ENCODE data around the gene TRPM8.

The TRPM8 gene

DNA sequence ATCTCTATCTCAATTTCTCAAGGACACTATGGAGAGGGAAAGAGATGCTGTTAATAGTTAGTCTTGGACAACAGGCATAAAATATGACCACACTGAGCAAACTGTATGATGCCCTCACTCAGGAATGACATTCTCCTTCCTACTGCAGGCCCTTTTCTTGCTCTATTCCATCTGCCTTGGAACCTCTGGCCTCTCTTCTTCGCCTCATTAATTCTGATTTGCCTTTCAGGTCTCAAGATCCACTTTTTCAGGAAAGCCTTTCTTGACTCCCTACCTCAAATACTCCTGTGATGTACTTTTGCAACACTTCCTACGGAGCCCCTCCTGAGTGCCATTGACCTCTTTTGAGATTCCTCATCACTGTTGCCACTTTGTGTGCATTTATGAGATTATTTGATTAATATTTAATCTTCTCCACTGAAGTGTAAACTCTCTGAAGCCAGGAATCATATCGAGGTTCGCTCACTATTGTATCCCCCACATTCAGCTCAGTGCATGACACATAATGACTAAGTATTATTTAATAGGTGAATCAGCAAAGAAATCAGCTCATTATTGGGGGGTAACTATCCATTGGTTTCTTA is 112.1 kb downstream of the TRPM8 start:
- no peak for TF ChIP-seq JUND (IDR thresholded peaks at IDR 0.05; ENCODE audit: low read depth)
- no peak for DNase-seq (ENCODE audit: low read depth in 1 of 2, low spot score in 1 of 2)
- in situ Hi-C loops (cut with HindIII; ENCODE audit: low pct_unique_long_range_greater_than_20kb, low sequenced_read_pairs): no loop called here

DNA sequence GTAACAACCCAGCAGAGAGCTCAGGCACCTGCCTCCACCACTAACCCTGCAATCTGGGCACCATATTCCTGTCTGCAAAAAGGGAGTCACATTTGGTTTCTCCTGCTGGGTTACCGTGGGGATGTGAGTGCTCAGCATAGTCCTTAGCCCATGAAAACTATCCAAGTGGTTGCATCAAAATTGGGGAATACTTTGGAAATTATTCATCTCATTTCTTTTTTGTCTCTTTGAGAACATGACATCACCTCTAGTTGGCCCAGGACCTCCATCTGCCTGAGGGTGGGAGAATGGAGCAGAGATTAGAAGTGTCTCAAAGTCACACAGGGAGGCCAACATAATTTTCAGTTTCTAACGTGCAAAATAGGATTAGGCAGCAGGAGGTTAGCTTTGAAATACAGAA is 114.0 kb downstream of the TRPM8 start:
- in situ Hi-C loops (cut with HindIII; ENCODE audit: low pct_unique_long_range_greater_than_20kb, low sequenced_read_pairs): no loop called here
- no peak for DNase-seq (ENCODE audit: low read depth in 1 of 2, low spot score in 1 of 2)
- no peak for TF ChIP-seq JUND (IDR thresholded peaks at IDR 0.05; ENCODE audit: low read depth)

DNA sequence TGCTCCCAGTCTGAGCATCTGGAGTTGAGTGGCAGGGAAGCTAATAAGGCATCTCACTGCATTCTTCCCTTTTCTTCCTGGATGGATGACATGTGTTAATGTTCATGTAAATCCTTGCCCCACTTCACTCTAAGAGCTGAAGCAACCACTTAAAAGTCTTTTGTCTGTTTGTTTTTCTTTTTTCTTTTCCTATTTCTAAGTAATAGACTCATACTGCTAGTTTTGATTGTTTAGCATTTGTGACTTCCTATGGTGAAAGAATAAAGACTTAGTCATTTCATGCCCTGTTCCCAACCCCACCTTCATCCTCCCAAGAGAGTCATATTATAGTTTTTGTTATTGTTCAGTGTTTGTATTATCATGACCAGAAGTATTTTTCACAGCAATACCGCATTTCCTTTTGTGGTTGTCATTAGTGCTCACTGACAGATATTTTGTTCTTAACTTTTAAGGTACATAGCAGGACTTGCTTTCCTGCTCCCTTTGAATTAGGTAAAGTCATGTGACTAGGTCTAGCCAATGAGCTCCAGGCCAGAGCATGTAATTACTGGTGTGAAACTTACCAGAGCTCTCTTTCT is 115.2 kb downstream of the TRPM8 start:
- no peak for DNase-seq (ENCODE audit: low read depth in 1 of 2, low spot score in 1 of 2)
- in situ Hi-C loops (cut with HindIII; ENCODE audit: low pct_unique_long_range_greater_than_20kb, low sequenced_read_pairs): no loop called here
- TF ChIP-seq JUND (IDR thresholded peaks at IDR 0.05; ENCODE audit: low read depth): no peak

DNA sequence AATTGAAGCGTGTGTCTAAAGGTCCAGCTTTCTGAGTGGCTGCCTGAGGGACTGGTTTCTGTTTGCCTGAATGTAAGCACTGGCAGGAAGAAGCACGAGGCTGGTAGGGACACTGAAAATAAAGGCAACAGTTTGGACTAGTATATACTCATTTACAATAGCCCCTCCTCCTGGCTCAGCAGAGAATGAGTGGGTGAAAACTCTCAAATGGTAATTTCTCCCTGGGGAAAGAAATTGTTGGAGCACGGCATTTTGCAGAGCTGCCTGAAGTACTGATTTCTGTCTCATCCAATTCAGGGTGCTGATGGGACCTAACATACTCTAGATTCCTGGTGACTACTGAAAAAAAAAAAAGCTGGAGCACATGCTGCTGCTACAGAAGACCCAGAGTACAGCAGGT is 116.0 kb downstream of the TRPM8 start:
- in situ Hi-C loops (cut with HindIII; ENCODE audit: low pct_unique_long_range_greater_than_20kb, low sequenced_read_pairs): no loop called here
- no peak for DNase-seq (ENCODE audit: low read depth in 1 of 2, low spot score in 1 of 2)
- TF ChIP-seq JUND (IDR thresholded peaks at IDR 0.05; ENCODE audit: low read depth): no peak

DNA sequence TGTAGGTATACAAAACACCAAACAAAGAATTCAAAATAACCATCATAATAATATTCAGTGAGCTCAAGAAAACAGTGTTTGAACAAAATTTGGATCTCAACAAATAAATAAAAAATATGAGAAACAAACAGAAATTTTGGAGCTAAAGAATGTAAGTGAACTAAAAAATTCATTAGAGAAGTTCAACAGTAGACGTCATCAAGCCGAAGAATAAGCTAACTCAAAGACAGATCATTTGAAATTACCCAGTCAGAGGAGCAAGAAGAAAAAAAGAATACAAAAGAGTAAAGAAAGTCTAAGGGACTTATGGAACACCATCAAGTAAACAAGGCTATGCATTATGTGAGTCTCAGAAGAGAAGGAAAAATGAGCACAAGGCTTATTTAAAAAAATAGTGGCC is 116.7 kb downstream of the TRPM8 start:
- DNase-seq (ENCODE audit: low read depth in 1 of 2, low spot score in 1 of 2): no peak
- no peak for TF ChIP-seq JUND (IDR thresholded peaks at IDR 0.05; ENCODE audit: low read depth)
- in situ Hi-C loops (cut with HindIII; ENCODE audit: low pct_unique_long_range_greater_than_20kb, low sequenced_read_pairs): no loop called here

DNA sequence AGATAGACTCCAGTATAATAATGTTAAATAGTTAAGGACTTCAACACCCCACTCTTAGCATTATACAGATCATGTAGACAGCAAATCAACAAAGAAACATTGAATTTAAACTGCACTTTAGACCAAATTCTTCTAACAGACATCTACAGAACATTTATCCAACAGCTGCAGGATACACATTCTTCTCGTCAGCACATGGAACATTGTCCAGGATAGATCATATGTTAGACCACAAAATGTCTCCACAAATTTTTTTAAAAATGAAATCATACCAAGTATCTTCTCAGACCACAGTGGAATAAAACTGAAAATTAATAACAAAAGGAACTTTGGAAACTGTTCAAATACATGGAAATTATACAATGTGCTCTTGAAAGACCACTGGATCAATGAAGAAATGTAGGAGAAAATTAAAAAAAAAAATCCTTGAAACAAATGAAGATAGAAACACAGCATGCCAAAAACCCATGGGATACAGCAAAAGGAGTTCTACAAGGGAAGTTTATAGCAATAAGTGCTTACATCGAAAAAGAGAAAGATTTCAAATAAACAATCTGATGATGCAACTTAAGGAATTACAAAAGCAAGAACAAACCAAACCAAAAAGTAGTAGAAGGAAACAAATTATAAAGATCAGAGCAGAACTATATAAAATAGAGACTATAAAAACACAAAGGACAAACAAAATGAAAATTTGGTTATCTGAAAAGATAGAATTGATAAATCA is 121.1 kb downstream of the TRPM8 start:
- DNase-seq (ENCODE audit: low read depth in 1 of 2, low spot score in 1 of 2): no peak
- TF ChIP-seq JUND (IDR thresholded peaks at IDR 0.05; ENCODE audit: low read depth): no peak
- in situ Hi-C loops (cut with HindIII; ENCODE audit: low pct_unique_long_range_greater_than_20kb, low sequenced_read_pairs): no loop called here

DNA sequence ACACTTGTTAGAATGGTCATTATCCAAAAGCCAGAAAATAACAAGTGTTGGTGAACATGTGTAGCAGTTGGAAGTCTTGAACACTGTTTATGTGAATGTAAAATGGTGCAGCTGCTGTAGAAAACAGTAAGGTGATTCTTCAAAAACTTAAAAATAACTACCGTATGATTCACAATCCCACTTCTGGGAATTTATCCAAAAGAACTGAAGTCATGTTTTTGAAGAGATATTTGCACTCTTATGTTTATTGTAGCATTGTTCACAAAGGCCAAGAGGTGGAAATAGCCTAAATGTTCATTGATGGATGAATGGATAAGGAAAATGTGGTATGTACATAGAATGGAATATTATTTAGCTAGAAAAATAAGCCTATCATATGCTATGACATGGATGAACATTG is 127.0 kb downstream of the TRPM8 start:
- TF ChIP-seq JUND (IDR thresholded peaks at IDR 0.05; ENCODE audit: low read depth): no peak
- no peak for DNase-seq (ENCODE audit: low read depth in 1 of 2, low spot score in 1 of 2)
- in situ Hi-C loops (cut with HindIII; ENCODE audit: low pct_unique_long_range_greater_than_20kb, low sequenced_read_pairs): no loop called here

DNA sequence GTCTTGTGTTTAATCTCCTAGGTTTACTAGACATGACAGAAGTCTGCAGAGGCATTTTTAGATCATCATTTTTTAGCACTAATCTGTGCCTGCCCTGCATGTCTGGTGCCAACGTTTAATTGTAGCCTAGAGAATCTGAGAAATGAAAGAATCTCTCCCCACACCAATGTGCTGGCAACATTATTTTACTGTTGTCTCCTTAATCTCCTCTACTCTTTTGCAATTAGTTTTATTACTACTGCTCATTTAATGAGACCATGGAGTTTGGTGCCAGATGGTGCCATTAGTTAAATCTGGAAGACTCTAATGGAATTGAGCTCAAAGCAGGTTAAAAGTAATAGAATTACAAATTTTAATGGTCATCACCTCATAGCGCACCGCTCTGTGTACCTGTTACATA is 129.3 kb downstream of the TRPM8 start:
- in situ Hi-C loops (cut with HindIII; ENCODE audit: low pct_unique_long_range_greater_than_20kb, low sequenced_read_pairs): no loop called here
- TF ChIP-seq JUND (IDR thresholded peaks at IDR 0.05; ENCODE audit: low read depth): no peak

DNA sequence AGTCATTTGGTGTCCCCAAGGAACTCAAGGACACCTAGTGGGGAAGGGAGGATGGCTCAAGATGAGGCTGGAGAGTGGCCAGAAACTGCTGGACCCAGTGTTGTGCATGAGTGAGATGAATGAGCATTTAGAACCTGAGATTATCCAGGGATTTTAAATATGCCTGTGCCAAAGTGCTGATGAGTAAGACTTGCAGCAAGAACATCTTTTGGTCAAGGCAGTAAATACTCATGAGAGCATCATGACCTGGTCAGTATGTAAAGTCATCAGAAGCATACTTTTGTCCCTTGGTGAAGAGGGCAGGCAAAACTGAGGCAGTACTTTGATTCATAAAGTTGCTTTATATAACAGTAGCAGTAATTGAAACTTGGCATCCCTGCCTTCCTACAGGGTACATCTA is 130.2 kb downstream of the TRPM8 start:
- DNase-seq (ENCODE audit: low read depth in 1 of 2, low spot score in 1 of 2): no peak
- in situ Hi-C loops (cut with HindIII; ENCODE audit: low pct_unique_long_range_greater_than_20kb, low sequenced_read_pairs): no loop called here
- TF ChIP-seq JUND (IDR thresholded peaks at IDR 0.05; ENCODE audit: low read depth): no peak

More for the DNA sequence above, 129.3 kb downstream of the TRPM8 start:
- no peak for DNase-seq (ENCODE audit: low read depth in 1 of 2, low spot score in 1 of 2)

DNA sequence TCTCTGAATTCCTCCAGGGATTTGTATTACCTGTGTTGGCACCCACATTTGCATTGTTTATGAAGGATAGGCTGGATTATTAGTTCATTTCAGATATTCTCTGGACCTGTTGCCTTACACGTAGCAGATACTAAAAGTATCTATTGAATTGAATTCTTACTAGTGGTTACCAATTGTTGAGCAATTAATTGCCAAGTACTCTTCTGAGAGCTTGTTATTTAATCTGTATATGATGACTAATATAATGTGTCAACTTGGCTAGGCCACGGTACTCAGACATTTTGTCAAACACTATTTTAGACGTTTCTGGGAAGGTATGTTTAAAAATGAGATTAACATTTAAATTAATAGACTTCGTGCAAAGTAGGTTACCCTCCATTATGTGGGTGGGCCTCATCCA is 130.9 kb downstream of the TRPM8 start:
- in situ Hi-C loops (cut with HindIII; ENCODE audit: low pct_unique_long_range_greater_than_20kb, low sequenced_read_pairs): no loop called here
- no peak for DNase-seq (ENCODE audit: low read depth in 1 of 2, low spot score in 1 of 2)
- no peak for TF ChIP-seq JUND (IDR thresholded peaks at IDR 0.05; ENCODE audit: low read depth)

DNA sequence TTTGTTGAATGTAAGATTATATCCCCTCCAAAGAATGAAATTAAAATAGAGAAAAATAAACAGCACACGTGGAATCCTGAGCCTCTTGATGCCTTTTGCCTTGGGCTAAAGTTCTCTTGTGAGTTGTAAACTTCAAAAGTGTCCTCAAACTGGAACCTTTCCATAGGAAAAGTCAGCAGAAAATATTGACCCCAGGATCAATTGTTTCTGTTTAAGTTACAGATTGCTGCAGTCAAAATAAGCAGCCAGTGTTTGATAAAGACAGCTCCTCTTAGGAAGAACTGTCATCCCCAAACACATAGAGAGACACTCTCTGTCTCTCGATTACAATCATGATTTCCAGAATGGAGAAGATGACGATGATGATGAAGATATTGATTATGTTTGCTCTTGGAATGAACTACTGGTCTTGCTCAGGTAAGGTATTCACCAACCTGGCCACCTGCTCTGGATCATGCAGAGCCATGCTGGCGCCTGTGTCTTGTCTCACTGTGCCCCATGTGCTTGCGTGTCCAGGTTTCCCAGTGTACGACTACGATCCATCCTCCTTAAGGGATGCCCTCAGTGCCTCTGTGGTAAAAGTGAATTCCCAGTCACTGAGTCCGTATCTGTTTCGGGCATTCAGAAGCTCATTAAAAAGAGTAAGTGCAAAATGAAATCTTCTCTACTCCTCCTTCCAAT is 133.4 kb downstream of the TRPM8 start, which contains the start of gene SPP2:
TSS of gene SPP2 (plus strand) at position 248 of the 681 bp plus-strand sequence. CDS start at position 333, 85 bp downstream.
- no peak for DNase-seq (ENCODE audit: low read depth in 1 of 2, low spot score in 1 of 2)
- no peak for TF ChIP-seq JUND (IDR thresholded peaks at IDR 0.05; ENCODE audit: low read depth)
- in situ Hi-C loops (cut with HindIII; ENCODE audit: low pct_unique_long_range_greater_than_20kb, low sequenced_read_pairs): no loop called here

DNA sequence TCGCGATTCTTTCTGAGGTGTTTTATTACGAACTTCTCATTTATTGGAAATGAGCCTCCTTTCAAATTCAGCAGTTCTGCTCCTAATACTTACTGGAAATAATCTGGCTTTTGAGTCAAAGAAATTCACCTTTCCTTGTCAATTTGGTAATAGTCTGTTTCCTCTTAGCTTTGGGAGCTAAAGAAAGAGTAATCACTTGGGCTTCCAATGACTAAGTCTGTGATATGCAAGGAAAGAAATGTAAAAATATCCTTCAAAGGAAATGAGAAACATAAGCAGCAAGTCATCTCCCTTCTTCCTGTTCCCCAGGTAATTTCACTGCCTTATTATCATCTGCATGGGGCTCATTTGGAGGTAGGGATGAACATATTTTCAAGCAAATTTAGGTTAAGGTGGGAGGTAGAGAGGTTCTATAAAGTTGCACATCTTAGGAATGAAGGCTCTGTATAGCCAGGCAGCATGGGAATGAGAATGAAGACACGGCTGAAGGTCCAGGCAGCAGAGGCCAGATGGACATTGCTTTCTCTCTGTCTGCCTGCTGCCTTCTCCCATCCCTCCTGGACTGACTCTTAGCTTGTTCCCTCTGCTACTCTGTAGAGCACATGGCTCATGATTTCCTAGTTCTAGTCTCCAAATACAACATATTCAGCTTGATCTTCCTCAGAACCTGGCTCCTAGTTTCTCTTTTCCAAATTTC is 134.3 kb downstream of the TRPM8 start:
- no peak for DNase-seq (ENCODE audit: low read depth in 1 of 2, low spot score in 1 of 2)
- in situ Hi-C loops (cut with HindIII; ENCODE audit: low pct_unique_long_range_greater_than_20kb, low sequenced_read_pairs): no loop called here
- TF ChIP-seq JUND (IDR thresholded peaks at IDR 0.05; ENCODE audit: low read depth): no peak
